Left colon (tissue), 2 donors: ENCODE measurements around the gene KAZN. TPM values are rescaled to one million over a fixed set of nuclear protein-coding genes. Genes with fewer than 3 reads are reported as not detected.

ENCODE experiments used
- ATAC-seq: fragments of 200-7000 bp; cut with Tn5 transposase; one replicate; pipeline ENCODE4 v1.9.1; 2020; ENCODE audit warnings: mild to moderate bottlenecking, moderate library complexity
- DNase-seq, 2 donors: peaks; one replicate each; pipeline ENCODE4 v3.0.0-alpha.2; 2020
- intact Hi-C, 2 donors: fragments of 100-400 bp; cut with DNase I in 1 of 2; cut with micrococcal nuclease in 1 of 2; formaldehyde crosslinking; loops; one replicate each; pipeline versions ENCODE4 v1.11.2 to v1.14.0; 2022; cut with DNase I, micrococcal nuclease
- total RNA-seq, 2 donors: library from RNA; stranded (reverse); fragmentation: NEBNext Ultra II Directional; extraction: Animal tissue kit (Norgen Biotek cat#: 25700); gene quantifications; one replicate each; pipeline ENCODE4 v1.2.1, GENCODE V29; 2021
- donor health status: DM: no; HTN: no; CAD: no.
- donor health status: DM: yes; HTN: yes; CAD: no.

Gene KAZN
- total RNA-seq, 2 donors from 2014 or later = 11.4 to 14.2 TPM

GRCh38 chr1:14822493-14822892, 224.0 kb downstream of the KAZN start:
- DNase-seq (no peak), ATAC-seq (no peak)
- intact Hi-C loops = no loop called here

DNA sequence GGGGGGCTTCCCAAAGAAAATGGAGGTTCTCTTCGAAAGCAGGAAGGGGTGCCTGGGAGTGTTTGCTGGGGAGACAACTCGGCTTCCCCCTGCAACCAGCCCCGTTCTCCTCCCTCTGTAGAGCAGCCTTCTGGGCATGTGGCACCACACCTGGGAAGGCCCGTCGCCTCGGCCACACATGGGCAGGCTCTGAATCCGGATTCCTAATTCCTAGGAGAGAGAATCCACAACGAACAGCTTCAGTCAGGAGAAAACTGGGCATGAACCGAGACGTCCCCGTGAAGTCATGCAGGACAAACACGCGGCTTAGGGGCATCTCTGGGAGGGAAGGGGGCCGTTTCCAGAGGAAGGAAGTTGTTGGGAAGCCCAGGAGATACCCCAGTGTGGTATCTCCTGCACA, 224.5 kb downstream of the KAZN start:
- ATAC-seq (no peak), DNase-seq (no peak)
- intact Hi-C loops = no loop called here

DNA sequence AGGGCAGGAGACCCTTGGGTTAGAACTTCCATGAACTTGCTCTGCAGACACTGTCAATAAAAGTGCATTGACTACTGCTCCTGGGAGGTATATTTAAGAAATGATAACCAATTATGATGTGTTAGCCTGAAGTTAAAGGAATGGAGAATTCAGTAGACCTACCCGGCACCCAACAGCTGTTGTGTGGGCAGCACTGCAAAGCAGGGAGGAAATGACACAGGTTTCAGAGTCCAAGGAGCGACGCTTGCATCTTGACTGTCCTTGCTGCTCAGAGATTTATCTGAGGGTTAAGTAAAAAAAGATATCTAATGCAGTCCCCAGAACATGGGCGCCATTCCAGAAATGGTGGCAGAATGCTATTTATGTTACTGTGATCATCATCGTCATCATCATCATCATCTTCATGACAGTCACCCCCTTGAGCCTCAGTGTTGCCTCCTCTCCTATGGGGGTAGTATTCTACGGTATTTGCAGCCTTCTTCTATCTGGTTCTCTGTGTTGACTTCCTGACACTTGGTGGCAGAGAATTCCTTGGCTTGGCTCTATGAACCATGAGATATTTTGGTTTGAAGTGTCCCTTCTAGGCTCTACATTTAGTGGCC, 225.9 kb downstream of the KAZN start:
- intact Hi-C loops = no loop called here
- DNase-seq = no peak
- ATAC-seq = no peak

DNA sequence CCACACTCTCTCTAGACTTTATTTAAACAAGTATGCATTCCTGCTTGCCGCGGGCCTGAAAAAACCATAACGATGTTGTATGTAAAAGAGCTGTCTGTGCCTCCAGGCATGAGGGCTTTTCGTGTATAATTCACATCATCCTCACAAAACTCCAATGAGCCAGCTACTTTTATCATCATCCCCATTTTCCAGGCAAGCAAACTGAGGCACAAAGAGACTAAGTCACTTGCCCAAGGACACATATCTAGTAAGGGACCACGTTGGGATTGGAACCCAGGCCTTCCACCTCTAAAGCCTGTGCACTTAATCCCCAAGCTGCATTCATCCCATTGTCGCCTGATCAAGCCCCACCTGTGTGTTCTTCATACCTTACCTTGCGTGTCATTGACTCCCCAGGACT, 226.9 kb downstream of the KAZN start:
- intact Hi-C loops = no loop called here
- ATAC-seq = no peak
- no peak for DNase-seq

GRCh38 chr1:14826172-14826636, 227.7 kb downstream of the KAZN start:
- ATAC-seq (no peak), DNase-seq (no peak)
- intact Hi-C loops = no loop called here

GRCh38 chr1:14826731-14827326, 228.3 kb downstream of the KAZN start:
- intact Hi-C loops = no loop called here
- ATAC-seq (no peak), DNase-seq (no peak)

GRCh38 chr1:14827870-14828269, 229.4 kb downstream of the KAZN start:
- no peak for DNase-seq
- intact Hi-C loops = no loop called here
- ATAC-seq = no peak

DNA sequence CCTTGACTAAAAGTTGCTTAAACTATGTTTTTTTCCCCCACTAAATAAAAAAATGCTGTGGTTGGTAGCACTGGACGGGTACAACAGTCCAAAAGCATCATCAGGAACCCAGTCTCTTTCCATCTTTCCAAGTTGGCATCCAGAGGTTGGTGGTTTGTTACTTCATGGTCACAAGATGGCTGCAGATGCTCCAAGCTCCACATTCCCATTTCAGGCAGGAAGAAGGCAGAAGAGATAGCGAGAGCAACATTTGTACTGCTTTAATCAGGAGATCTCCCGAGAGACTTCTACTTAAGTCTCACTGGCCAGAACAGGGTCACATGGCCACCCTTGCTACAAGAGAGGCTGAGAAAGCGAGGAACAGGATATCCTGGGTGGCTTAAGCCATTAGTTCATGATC, 230.2 kb downstream of the KAZN start:
- ATAC-seq (no peak), DNase-seq (no peak)
- intact Hi-C loops = no loop called here

GRCh38 chr1:14835725-14836124, 237.2 kb downstream of the KAZN start:
- no peak for DNase-seq

DNA sequence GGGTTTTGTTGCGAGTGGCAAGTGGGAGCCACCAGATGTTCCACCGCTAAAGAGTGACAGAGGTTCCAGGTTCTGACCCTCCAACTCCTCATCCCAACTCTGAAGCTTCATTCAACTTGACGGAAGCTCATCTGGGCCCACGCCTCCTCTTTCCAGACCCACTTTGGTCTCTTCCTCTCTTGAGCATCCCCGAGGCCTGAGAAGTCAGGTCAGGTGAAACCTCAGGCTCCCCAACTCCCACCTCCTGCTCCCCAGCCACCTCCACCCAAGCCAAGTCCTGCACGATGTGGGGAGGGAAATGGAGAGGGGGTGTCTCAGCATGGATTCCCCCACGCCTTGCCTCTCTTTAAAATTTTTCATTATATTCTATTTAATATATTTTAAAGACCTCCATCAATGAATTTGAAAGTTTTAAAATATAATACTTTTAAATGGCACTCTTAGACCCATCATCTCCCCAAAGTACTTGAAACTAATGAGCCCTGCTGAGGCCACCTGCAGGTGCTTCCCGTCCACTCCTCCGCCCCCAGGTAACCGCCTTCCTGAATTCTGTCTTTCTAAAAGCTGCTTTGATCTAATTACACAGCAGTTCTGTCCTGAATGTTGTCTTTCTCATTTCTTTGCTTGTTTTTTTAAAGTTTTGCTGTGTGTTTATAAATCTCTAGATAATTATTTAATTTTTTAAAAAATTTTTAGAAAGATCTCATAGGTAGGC, 238.1 kb downstream of the KAZN start:
- intact Hi-C loops = no loop called here
- ATAC-seq = no peak
- no peak for DNase-seq

More at GRCh38 chr1:14835725-14836124, 237.2 kb downstream of the KAZN start:
- intact Hi-C loops = no loop called here
- no peak for ATAC-seq

DNA sequence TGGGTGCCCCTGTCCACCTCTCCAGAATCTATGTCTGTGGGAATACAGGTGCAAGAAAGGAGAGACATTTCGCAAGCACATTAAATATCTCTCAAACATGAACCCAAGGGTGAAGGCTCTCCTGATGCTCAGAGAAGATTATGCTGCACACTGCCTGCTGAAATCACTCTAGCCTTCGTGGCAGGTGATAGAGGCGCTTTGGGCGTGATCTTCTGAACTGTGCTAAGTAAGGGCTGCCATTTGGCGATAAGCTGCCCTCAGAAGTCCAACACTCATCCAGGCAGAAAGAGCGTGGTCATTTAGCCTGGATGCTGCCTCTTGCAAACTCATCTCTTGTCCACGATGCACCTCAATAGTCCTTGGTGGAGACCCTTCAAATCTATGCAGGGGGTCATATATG, 241.9 kb downstream of the KAZN start:
- no peak for ATAC-seq
- intact Hi-C loops = no loop called here
- no peak for DNase-seq

GRCh38 chr1:14841456-14841855, 243.0 kb downstream of the KAZN start:
- no peak for ATAC-seq
- intact Hi-C loops = no loop called here
- DNase-seq = no peak

DNA sequence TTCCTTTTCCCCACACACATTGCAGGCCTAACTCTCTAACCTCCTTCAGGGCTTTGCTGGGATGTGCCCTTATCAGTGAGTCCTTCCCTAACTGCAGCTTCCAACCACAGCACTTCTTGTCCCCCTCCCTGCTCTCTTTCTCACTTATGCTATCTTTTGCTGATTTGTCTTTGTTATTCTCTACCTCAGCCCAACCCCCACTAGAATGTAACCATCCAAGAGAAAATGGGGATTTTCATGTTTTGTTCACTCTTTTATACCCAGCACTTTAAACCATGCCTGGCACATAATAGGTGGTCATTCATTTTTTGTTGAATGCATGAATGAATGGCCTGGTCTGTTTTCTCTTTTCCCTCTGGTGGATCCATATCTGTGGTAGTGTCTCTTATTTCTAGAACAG, 243.5 kb downstream of the KAZN start:
- DNase-seq (no peak), ATAC-seq (no peak)
- intact Hi-C loops = no loop called here

GRCh38 chr1:14842361-14842760, 243.9 kb downstream of the KAZN start:
- ATAC-seq = no peak
- no peak for DNase-seq

GRCh38 chr1:14842891-14843290, 244.4 kb downstream of the KAZN start:
- ATAC-seq = no peak
- no peak for DNase-seq
- intact Hi-C loops = no loop called here

More at GRCh38 chr1:14842361-14842760, 243.9 kb downstream of the KAZN start:
- intact Hi-C loops = no loop called here

GRCh38 chr1:14843525-14843924, 245.0 kb downstream of the KAZN start:
- no peak for DNase-seq
- ATAC-seq = no peak
- intact Hi-C loops = no loop called here

DNA sequence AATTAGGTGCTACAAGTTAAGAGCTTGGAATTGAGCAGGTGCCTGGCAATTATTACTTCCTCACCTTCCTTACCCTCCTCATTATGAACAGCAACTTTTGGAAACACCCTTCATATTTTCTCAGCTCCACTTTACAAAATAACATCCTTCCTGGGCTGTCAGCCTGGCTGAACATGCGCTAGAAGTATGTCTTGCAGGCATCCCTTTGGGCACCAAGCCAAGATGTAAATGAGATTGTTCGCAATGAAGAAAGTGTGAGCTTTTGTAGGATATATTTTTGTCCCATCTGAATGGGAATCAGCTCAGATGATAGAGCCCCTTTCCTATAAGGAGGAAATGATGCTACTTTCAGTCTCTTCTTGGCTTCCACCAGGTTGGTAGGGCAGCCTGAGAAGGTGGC, 245.9 kb downstream of the KAZN start:
- intact Hi-C loops = no loop called here
- ATAC-seq (no peak), DNase-seq (no peak)

DNA sequence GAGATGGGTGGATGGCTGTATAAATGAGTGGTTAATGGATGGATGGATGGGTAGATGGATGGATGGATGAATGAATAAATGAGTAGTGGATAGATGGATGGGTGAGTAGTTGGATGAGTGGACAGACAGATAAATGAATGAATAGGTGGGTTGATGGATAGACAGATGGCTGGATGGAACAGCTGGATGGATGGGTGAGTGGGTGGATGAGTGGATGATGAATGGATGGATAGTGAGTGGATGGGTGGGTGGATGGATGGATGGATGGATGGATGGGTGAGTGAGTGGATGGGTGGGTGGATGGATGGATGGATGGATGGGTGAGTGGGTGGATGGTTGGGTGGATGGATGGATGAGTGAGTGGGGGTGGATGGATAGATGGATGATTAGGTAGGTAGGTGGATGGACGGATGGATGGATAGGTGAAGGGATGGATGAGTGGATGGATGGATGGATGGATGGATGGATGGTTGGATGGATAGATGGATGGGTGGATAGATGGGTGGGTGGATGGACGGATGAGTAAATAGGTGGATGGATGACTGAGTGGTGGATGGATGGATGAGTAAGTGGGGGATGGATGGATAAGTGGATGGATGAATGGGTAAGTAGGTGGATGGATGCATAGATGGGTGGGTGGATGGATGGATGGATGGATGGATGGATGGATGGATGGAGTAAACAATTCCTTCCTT, 246.6 kb downstream of the KAZN start:
- DNase-seq = no peak
- no peak for ATAC-seq
- intact Hi-C loops = no loop called here

DNA sequence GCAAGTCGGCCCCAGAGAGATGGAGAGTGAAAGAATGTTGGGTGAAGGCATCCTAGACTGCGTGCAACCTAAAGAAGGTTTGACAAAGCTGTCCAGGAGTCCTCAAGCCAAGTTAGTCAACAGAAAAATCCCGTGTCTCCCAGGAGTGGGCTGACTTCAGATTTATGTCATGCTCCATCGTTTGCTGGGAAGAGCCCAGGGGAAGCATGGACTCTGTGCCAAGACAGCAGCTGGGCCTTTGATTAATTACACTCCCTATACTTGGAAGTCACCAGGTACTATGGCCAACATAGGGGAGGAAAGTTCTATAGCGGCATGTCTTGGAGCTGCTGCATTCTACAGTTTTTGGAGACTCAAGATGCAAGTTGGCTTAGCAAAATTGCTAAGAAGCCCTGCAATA, 247.4 kb downstream of the KAZN start:
- no peak for ATAC-seq
- intact Hi-C loops = no loop called here
- no peak for DNase-seq

DNA sequence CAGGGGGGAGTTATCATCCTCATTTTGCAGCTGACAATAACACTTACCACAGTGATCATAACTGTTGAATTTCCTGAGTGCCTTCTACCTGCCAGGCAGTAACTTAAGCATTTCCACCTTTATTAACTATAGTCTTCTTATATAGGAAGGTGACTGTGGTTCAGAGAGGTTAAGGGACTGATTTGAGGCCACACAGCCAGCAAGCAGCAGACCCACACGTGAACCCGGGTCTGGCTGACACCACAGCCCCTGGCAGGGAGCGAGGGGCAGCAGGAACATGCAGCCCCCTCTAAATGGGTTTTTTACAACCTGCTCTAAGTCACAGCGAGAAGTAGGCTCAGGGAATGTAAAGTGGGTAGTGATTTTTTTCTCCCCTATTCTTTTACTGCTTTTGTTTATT, 248.2 kb downstream of the KAZN start:
- intact Hi-C loops = no loop called here
- DNase-seq (no peak), ATAC-seq (no peak)
